A549 (cell line): Measurements from ENCODE around the gene EML4.

Experiments used
- CBX8 ChIP-seq: fragments of 200-600 bp; sonication (generic); IDR thresholded peaks from 2 replicates; pipeline ENCODE4 v1.6.1; 2016
- CHD2 ChIP-seq: fragments of 150-350 bp; IDR thresholded peaks from 2 replicates; pipeline ENCODE4 v1.6.1; 2014; ENCODE audit warnings: low read length; ENCODE audit not compliant: partially characterized antibody
- EP300 ChIP-seq, 2 experiments: fragments of >200 bp; sonication (Bioruptor Twin); formaldehyde crosslinking; IDR thresholded peaks; 2 replicates in 1 of 2; 3 replicates in 1 of 2; pipeline ENCODE4 v1.6.1; 2016 to 2017
- FOSL2 ChIP-seq, 2 experiments: fragments of 450-650 bp in 1 of 2; fragments of >200 bp in 1 of 2; sonication (Bioruptor Twin) in 1 of 2; formaldehyde crosslinking; IDR thresholded peaks; 2 replicates each; pipeline versions ENCODE4 v1.5.0 to v1.6.1; 2016 to 2020; ENCODE audit warnings: mild to moderate bottlenecking in 1 of 2, moderate library complexity in 1 of 2
- GATA3 ChIP-seq: IDR thresholded peaks from 2 replicates; pipeline ENCODE4 v1.6.1; 2012; ENCODE audit warnings: borderline replicate concordance
- MAZ ChIP-seq: fragments of 150-350 bp; IDR thresholded peaks from 2 replicates; pipeline ENCODE4 v1.6.1; 2014; ENCODE audit warnings: antibody characterized with exemption, low read depth, low read length, borderline replicate concordance
- POLR2A ChIP-seq: IDR thresholded peaks from 2 replicates; pipeline ENCODE4 v1.6.1; 2012; ENCODE audit warnings: mild to moderate bottlenecking, low read length
- RAD21 ChIP-seq, 2 experiments: fragments of >200 bp in 1 of 2; sonication (Bioruptor Twin) in 1 of 2; formaldehyde crosslinking in 1 of 2; IDR thresholded peaks in 1 of 2; conservative IDR thresholded peaks in 1 of 2; 2 replicates in 1 of 2; 3 replicates in 1 of 2; pipeline ENCODE4 v1.6.1; 2012 to 2018; ENCODE audit warnings: inconsistent platforms in 1 of 2
- TF ChIP-seq, protein P1 (sequence below): fragments of >200 bp; sonication (Bioruptor Twin); formaldehyde crosslinking; IDR thresholded peaks from 3 replicates; pipeline ENCODE4 v1.5.1; 2016
- TF ChIP-seq, protein P2 (sequence below): IDR thresholded peaks from 2 replicates; pipeline ENCODE4 v1.6.1; 2012
- TF ChIP-seq, protein P3 (sequence below): fragments of >200 bp; sonication (Bioruptor Twin); formaldehyde crosslinking; IDR thresholded peaks from 2 replicates; pipeline ENCODE4 v1.6.1; 2016

DNA sequence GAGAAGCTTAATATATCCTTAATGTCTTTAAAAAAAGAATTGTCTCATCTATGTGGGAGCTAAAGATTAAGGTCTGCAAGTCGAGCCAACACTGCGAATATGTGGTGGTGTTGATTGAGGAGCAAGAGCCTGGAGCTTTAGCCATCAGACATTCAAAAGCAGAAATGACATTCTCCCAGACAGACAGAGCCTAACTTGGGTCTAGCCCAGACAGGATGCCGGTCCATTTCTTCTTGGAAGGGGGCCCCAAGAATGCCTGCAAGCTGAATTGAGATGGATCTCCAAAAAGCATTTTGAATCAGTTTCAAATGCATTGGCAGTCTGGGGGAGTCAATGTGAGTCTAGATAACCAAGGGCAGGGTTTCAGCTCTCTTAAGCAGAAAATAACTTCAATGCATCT is 30.1 kb upstream of the EML4 start:
- TF ChIP-seq, protein P1, sequence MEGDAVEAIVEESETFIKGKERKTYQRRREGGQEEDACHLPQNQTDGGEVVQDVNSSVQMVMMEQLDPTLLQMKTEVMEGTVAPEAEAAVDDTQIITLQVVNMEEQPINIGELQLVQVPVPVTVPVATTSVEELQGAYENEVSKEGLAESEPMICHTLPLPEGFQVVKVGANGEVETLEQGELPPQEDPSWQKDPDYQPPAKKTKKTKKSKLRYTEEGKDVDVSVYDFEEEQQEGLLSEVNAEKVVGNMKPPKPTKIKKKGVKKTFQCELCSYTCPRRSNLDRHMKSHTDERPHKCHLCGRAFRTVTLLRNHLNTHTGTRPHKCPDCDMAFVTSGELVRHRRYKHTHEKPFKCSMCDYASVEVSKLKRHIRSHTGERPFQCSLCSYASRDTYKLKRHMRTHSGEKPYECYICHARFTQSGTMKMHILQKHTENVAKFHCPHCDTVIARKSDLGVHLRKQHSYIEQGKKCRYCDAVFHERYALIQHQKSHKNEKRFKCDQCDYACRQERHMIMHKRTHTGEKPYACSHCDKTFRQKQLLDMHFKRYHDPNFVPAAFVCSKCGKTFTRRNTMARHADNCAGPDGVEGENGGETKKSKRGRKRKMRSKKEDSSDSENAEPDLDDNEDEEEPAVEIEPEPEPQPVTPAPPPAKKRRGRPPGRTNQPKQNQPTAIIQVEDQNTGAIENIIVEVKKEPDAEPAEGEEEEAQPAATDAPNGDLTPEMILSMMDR = no peak
- TF ChIP-seq, protein P2, sequence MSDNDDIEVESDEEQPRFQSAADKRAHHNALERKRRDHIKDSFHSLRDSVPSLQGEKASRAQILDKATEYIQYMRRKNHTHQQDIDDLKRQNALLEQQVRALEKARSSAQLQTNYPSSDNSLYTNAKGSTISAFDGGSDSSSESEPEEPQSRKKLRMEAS = no peak
- no peak for TF ChIP-seq EP300 (IDR thresholded peaks at IDR 0.05)
- TF ChIP-seq CBX8 = no peak
- no peak for TF ChIP-seq CHD2
- no peak for TF ChIP-seq POLR2A
- no peak for TF ChIP-seq RAD21 (conservative IDR thresholded peaks at IDR 0.05 in 1 of 2, IDR thresholded peaks at IDR 0.05 in 1 of 2)
- no peak for TF ChIP-seq FOSL2 (IDR thresholded peaks at IDR 0.05)
- no peak for TF ChIP-seq FOSL2 (CRISPR knock-in tag; IDR thresholded peaks at IDR 0.05)
- TF ChIP-seq, protein P3, sequence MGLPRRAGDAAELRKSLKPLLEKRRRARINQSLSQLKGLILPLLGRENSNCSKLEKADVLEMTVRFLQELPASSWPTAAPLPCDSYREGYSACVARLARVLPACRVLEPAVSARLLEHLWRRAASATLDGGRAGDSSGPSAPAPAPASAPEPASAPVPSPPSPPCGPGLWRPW = no peak
- no peak for TF ChIP-seq MAZ
- no peak for TF ChIP-seq GATA3
